Measurements from ENCODE around the gene DBP.

DBP gene

GRCh38 chr19:48671446-48671995 is 34.3 kb upstream of the DBP start:
- no peaks in the 10 kb centered on the region for H3K9me2 ChIP-seq (replicated peaks; ENCODE audit: insufficient read depth, low read length)
- H3K9me3 ChIP-seq (ENCODE audit: insufficient read depth, low read length): no peaks in the 10 kb centered on the region
- H3K36me3 ChIP-seq (ENCODE audit: low read length): no peaks in the 10 kb centered on the region
- H3K4me3 ChIP-seq (ENCODE audit: insufficient read depth, low read length, poor library complexity, severe bottlenecking): no peak overlapping the region
- no peaks in the 10 kb centered on the region for H3F3A ChIP-seq (ENCODE audit: insufficient read depth)
- no peaks in the 10 kb centered on the region for H3K27me3 ChIP-seq (ENCODE audit: low read length)
- H3K9ac ChIP-seq (ENCODE audit: low read length): no peak overlapping the region
- TF ChIP-seq EZH2phosphoT487 (conservative IDR thresholded peaks at IDR 0.05; ENCODE audit: low read length) (no peak), CTCF (IDR thresholded peaks at IDR 0.05; ENCODE audit: insufficient read depth, low read length, poor library complexity, severe bottlenecking) (no peak)
- H2AFZ ChIP-seq (ENCODE audit: low read depth, low read length, severe bottlenecking): no peak overlapping the region
- H3K27ac ChIP-seq (ENCODE audit: low read depth, low read length): no peak overlapping the region
- no peak overlapping the region for H3K4me2 ChIP-seq (ENCODE audit: low read depth, low read length, poor library complexity, severe bottlenecking)
- H3K79me2 ChIP-seq (ENCODE audit: insufficient read depth, low read length): no peaks in the 10 kb centered on the region
- H4K20me1 ChIP-seq (ENCODE audit: low read depth, low read length): no peaks in the 10 kb centered on the region

- H3F3A ChIP-seq (ENCODE audit: insufficient read depth): no peaks in the 10 kb centered on the region
- no peaks in the 10 kb centered on the region for H3K9me3 ChIP-seq (ENCODE audit: insufficient read depth, low read length)
- H4K20me1 ChIP-seq (ENCODE audit: low read depth, low read length): no peaks in the 10 kb centered on the region
- no peaks in the 10 kb centered on the region for H3K27me3 ChIP-seq (ENCODE audit: low read length)
- H3K27ac ChIP-seq (ENCODE audit: low read depth, low read length): no peak overlapping the region
- H3K36me3 ChIP-seq (ENCODE audit: low read length): no peaks in the 10 kb centered on the region
- no peaks in the 10 kb centered on the region for H3K79me2 ChIP-seq (ENCODE audit: insufficient read depth, low read length)
- H2AFZ ChIP-seq (ENCODE audit: low read depth, low read length, severe bottlenecking): no peak overlapping the region
- no peak overlapping the region for H3K4me3 ChIP-seq (ENCODE audit: insufficient read depth, low read length, poor library complexity, severe bottlenecking)
- H3K4me2 ChIP-seq (ENCODE audit: low read depth, low read length, poor library complexity, severe bottlenecking): no peak overlapping the region
- TF ChIP-seq CTCF (IDR thresholded peaks at IDR 0.05; ENCODE audit: insufficient read depth, low read length, poor library complexity, severe bottlenecking) (no peak), EZH2phosphoT487 (conservative IDR thresholded peaks at IDR 0.05; ENCODE audit: low read length) (no peak)
- no peak overlapping the region for H3K9ac ChIP-seq (ENCODE audit: low read length)
- H3K9me2 ChIP-seq (replicated peaks; ENCODE audit: insufficient read depth, low read length): no peaks in the 10 kb centered on the region
Measured at GRCh38 chr19:48670699-48671445, 33.7 kb upstream of the DBP start.

- Histone ChIP-seq H3K27ac (ENCODE audit: low read depth, low read length) (no peak overlapping the region), H3K27me3 (ENCODE audit: low read length) (no peaks in the 10 kb centered on the region), H4K20me1 (ENCODE audit: low read depth, low read length) (no peaks in the 10 kb centered on the region)
Measured at GRCh38 chr19:48669903-48670668, 32.9 kb upstream of the DBP start.

More at GRCh38 chr19:48669903-48670668, 32.9 kb upstream of the DBP start:
- Histone ChIP-seq H3K36me3 (ENCODE audit: low read length) (no peaks in the 10 kb centered on the region), H3K4me3 (ENCODE audit: insufficient read depth, low read length, poor library complexity, severe bottlenecking) (no peak overlapping the region), H3K4me2 (ENCODE audit: low read depth, low read length, poor library complexity, severe bottlenecking) (no peak overlapping the region), H3K9me2 (replicated peaks; ENCODE audit: insufficient read depth, low read length) (no peaks in the 10 kb centered on the region), H3K9ac (ENCODE audit: low read length) (no peak overlapping the region), H3K79me2 (ENCODE audit: insufficient read depth, low read length) (no peaks in the 10 kb centered on the region), H3K9me3 (ENCODE audit: insufficient read depth, low read length) (no peaks in the 10 kb centered on the region), H3F3A (ENCODE audit: insufficient read depth) (no peaks in the 10 kb centered on the region), H2AFZ (ENCODE audit: low read depth, low read length, severe bottlenecking) (no peak overlapping the region)
- TF ChIP-seq CTCF (IDR thresholded peaks at IDR 0.05; ENCODE audit: insufficient read depth, low read length, poor library complexity, severe bottlenecking) (no peak), EZH2phosphoT487 (conservative IDR thresholded peaks at IDR 0.05; ENCODE audit: low read length) (no peak)
